ENCODE measurements around the gene ARFGAP3. TPM values are rescaled to one million over a fixed set of nuclear protein-coding genes. Genes with fewer than 3 reads are reported as not detected.

Gene ARFGAP3
- total RNA-seq, 2 experiments from 2014 or later: 19.5 to 21.4 TPM

DNA sequence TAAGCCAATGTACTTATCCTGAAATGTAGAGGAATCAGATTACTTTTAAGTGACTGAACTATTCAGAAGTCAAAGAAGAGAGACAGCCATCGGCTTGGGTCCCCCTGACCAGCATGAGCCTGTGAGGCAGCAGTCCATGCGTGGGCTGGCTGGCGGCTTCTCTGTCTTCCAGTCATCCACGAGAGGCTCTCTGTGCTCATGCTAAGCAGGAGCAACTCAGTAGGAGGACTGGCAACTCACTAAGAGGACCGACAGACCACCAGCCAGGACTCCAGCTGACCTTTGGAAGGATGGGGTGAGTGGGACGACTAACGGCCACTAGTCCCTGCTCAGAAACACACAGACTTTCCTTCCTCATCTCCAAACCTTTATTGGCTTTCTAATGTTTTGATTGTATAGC lies 43.6 kb downstream of the ARFGAP3 start:
- H3K4me1 Mint-ChIP-seq (ENCODE audit: low read depth): no peaks in the 10 kb centered on the region
- TF ChIP-seq CTCF (IDR thresholded peaks at IDR 0.05): no peak
- no peak overlapping the region for H3K4me3 ChIP-seq (ENCODE audit: low read length)
- no peaks in the 10 kb centered on the region for H3K27me3 Mint-ChIP-seq
- no peaks in the 10 kb centered on the region for H3K9me3 ChIP-seq (ENCODE audit: control insufficient read depth in 1 of 2, insufficient read depth in 1 of 2, low read length in 2 of 2)
- DNase-seq: no peak
- POLR2A ChIA-PET: no interaction called here
- H3K27ac ChIP-seq (ENCODE audit: low read depth in 1 of 2, low read length in 2 of 2): no peak overlapping the region
- H3K36me3 ChIP-seq (ENCODE audit: insufficient read depth, low read length): peaks cover 52% of the 10 kb centered on the region
- CTCF ChIA-PET: no interaction called here
- H3K9me3 Mint-ChIP-seq: no peaks in the 10 kb centered on the region
- no peak for ATAC-seq (ENCODE audit: poor library complexity)
- no peaks in the 10 kb centered on the region for H3K4me1 ChIP-seq (ENCODE audit: insufficient read depth, low read length)
- intact Hi-C loops (cut with DNase I, micrococcal nuclease): loop anchor here in 1 of 2 experiments (5.0 kb wide), 1 partner anchor 151 kb away; no protein-coding TSS in a partner anchor
- no peak overlapping the region for H3K4me3 Mint-ChIP-seq
- H3K27ac Mint-ChIP-seq: no peak overlapping the region
- no peaks in the 10 kb centered on the region for H3K27me3 ChIP-seq (ENCODE audit: control insufficient read depth in 1 of 2, insufficient read depth in 2 of 2, low read length in 2 of 2)
- H3K36me3 Mint-ChIP-seq (ENCODE audit: low read depth): peaks cover 87% of the 10 kb centered on the region

GRCh38 chr22:42811459-42811858 lies 45.6 kb downstream of the ARFGAP3 start:
- CTCF ChIA-PET: no interaction called here
- peaks cover 59% of the 10 kb centered on the region for H3K36me3 ChIP-seq (ENCODE audit: insufficient read depth, low read length)
- no peak for DNase-seq
- no peak overlapping the region for H3K4me3 ChIP-seq (ENCODE audit: low read length)
- H3K4me1 Mint-ChIP-seq (ENCODE audit: low read depth): no peaks in the 10 kb centered on the region
- no peak for ATAC-seq (ENCODE audit: poor library complexity)
- H3K27me3 Mint-ChIP-seq: no peaks in the 10 kb centered on the region
- intact Hi-C loops (cut with DNase I, micrococcal nuclease): loop anchor here in 1 of 2 experiments (5.0 kb wide), 1 partner anchor 149 kb away; no protein-coding TSS in a partner anchor
- H3K4me1 ChIP-seq (ENCODE audit: insufficient read depth, low read length): no peaks in the 10 kb centered on the region
- H3K4me3 Mint-ChIP-seq: no peak overlapping the region
- no peaks in the 10 kb centered on the region for H3K27me3 ChIP-seq (ENCODE audit: control insufficient read depth in 1 of 2, insufficient read depth in 2 of 2, low read length in 2 of 2)
- TF ChIP-seq CTCF (IDR thresholded peaks at IDR 0.05): no peak
- no peaks in the 10 kb centered on the region for H3K9me3 Mint-ChIP-seq
- no peak overlapping the region for H3K27ac ChIP-seq (ENCODE audit: low read depth in 1 of 2, low read length in 2 of 2)
- no peak overlapping the region for H3K27ac Mint-ChIP-seq
- no peaks in the 10 kb centered on the region for H3K9me3 ChIP-seq (ENCODE audit: control insufficient read depth in 1 of 2, insufficient read depth in 1 of 2, low read length in 2 of 2)
- peaks cover 88% of the 10 kb centered on the region for H3K36me3 Mint-ChIP-seq (ENCODE audit: low read depth)
- POLR2A ChIA-PET: no interaction called here

DNA sequence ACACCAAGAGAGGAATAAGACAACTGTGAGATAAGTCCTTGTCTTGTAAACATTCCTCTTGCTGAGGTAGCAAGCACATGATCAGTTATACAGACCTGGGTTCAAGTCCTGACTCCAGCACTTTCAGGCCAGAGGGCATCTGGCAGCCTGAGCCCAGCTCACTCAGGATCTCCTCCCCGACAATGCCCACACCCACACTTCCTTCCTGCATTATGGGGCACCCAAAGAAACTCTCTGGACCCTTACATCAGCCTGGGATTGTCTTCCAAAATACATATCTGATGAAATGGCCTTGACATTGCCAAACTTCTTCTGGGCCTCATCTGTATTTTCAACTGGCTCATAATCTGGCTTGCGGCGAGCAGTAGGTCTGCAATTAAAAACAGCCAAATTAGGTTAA lies 48.6 kb downstream of the ARFGAP3 start:
- Histone ChIP-seq H3K36me3 (ENCODE audit: insufficient read depth, low read length) (peaks cover 63% of the 10 kb centered on the region), H3K4me3 (ENCODE audit: low read length) (no peak overlapping the region), H3K27me3 (ENCODE audit: control insufficient read depth in 1 of 2, insufficient read depth in 2 of 2, low read length in 2 of 2) (no peaks in the 10 kb centered on the region), H3K27ac (ENCODE audit: low read depth in 1 of 2, low read length in 2 of 2) (no peak overlapping the region), H3K4me1 (ENCODE audit: insufficient read depth, low read length) (no peaks in the 10 kb centered on the region), H3K9me3 (ENCODE audit: control insufficient read depth in 1 of 2, insufficient read depth in 1 of 2, low read length in 2 of 2) (no peaks in the 10 kb centered on the region)
- no peak overlapping the region for H3K27ac Mint-ChIP-seq
- H3K9me3 Mint-ChIP-seq: no peaks in the 10 kb centered on the region
- no peaks in the 10 kb centered on the region for H3K27me3 Mint-ChIP-seq
- intact Hi-C loops (cut with DNase I, micrococcal nuclease): no loop called here
- no peak overlapping the region for H3K4me3 Mint-ChIP-seq
- ATAC-seq (ENCODE audit: poor library complexity) (no peak), DNase-seq (no peak)
- peaks cover 80% of the 10 kb centered on the region for H3K36me3 Mint-ChIP-seq (ENCODE audit: low read depth)
- CTCF ChIA-PET: no interaction called here
- H3K4me1 Mint-ChIP-seq (ENCODE audit: low read depth): no peaks in the 10 kb centered on the region
- no peak for TF ChIP-seq CTCF (IDR thresholded peaks at IDR 0.05)
- POLR2A ChIA-PET: no interaction called here
